IMR-90 (cell line): ENCODE measurements around the gene FNBP1. TPM values are rescaled to one million over a fixed set of nuclear protein-coding genes. Genes with fewer than 3 reads are reported as not detected.

Source experiments
- ATAC-seq: fragments of 200-7000 bp; cut with Tn5 transposase; 2 replicates; pipeline ENCODE4 v1.9.1; 2020; ENCODE audit warnings: low read depth, mild to moderate bottlenecking, moderate library complexity
- BruUV-seq: library from RNA; stranded (reverse); fragments of 400-500 nt; replicated peaks from 2 replicates; lab custom pipeline; 2021; lab: Mats Ljungman, UMichigan
- CTCF ChIA-PET: fragments of 300-600 bp; formaldehyde crosslinking; extraction: SDS; loops from one replicate; lab custom pipeline; 2021; ENCODE audit warnings: antibody characterized with exemption; lab: Yijun Ruan, JAX
- POLR2A ChIA-PET: fragments of 300-600 bp; sonication (Branson Sonifier 250); formaldehyde crosslinking; loops from one replicate; lab custom pipeline; 2022; ENCODE audit warnings: antibody characterized with exemption; ENCODE audit not compliant: unreplicated experiment; lab: Charles Lee
- DNase-seq: peaks from one replicate; pipeline ENCODE4 v3.0.0; 2013
- H2AFZ ChIP-seq: replicated peaks from 2 replicates; pipeline ENCODE3; 2013; ENCODE audit warnings: low read length, mild to moderate bottlenecking; ENCODE audit not compliant: poor library complexity
- H2AK5ac ChIP-seq: 2 replicates; pipeline ENCODE4 v1.6.1; 2013; ENCODE audit warnings: low read depth, low read length, inconsistent platforms
- H2AK9ac ChIP-seq: replicated peaks from 2 replicates; pipeline ENCODE3; 2013; ENCODE audit warnings: mild to moderate bottlenecking, low read depth, low read length, moderate library complexity; ENCODE audit not compliant: poor library complexity
- H2BK120ac ChIP-seq: 2 replicates; pipeline ENCODE4 v1.6.1; 2013; ENCODE audit warnings: low read depth, low read length, inconsistent platforms
- H2BK15ac ChIP-seq: 3 replicates; pipeline ENCODE4 v1.6.1; 2013; ENCODE audit warnings: low read depth, low read length, inconsistent platforms
- H2BK20ac ChIP-seq: 2 replicates; pipeline ENCODE4 v1.6.1; 2013; ENCODE audit warnings: low read depth, mild to moderate bottlenecking, inconsistent platforms, low read length, moderate library complexity
- H2BK5ac ChIP-seq: 2 replicates; pipeline ENCODE4 v1.6.1; 2013; ENCODE audit warnings: mild to moderate bottlenecking, low read depth, low read length, inconsistent platforms; ENCODE audit not compliant: poor library complexity, severe bottlenecking
- H3K14ac ChIP-seq: replicated peaks from 2 replicates; pipeline ENCODE4 v1.6.1; 2013; ENCODE audit warnings: low read depth, low read length, inconsistent platforms
- H3K18ac ChIP-seq: 2 replicates; pipeline ENCODE4 v1.6.1; 2013; ENCODE audit warnings: low read depth, low read length, control low read depth
- H3K23ac ChIP-seq: 2 replicates; pipeline ENCODE4 v1.6.1; 2013; ENCODE audit warnings: low read depth, low read length, inconsistent platforms
- H3K27ac ChIP-seq: 2 replicates; pipeline ENCODE4 v1.5.1; 2013; ENCODE audit warnings: mild to moderate bottlenecking, control low read depth, low read length; ENCODE audit not compliant: insufficient read depth
- H3K27me3 ChIP-seq: 2 replicates; pipeline ENCODE4 v1.6.1; 2013; ENCODE audit warnings: low read length; ENCODE audit not compliant: control insufficient read depth, insufficient read depth
- H3K36me3 ChIP-seq: 2 replicates; pipeline ENCODE4 v1.6.1; 2013; ENCODE audit warnings: low read length, mixed read lengths; ENCODE audit not compliant: control insufficient read depth, insufficient read depth
- H3K4ac ChIP-seq: 2 replicates; pipeline ENCODE4 v1.6.1; 2013; ENCODE audit warnings: low read depth, low read length, inconsistent platforms
- H3K4me1 ChIP-seq: 2 replicates; pipeline ENCODE4 v1.6.1; 2013; ENCODE audit warnings: low read length, mixed read lengths; ENCODE audit not compliant: control insufficient read depth, insufficient read depth
- H3K4me2 ChIP-seq: 2 replicates; pipeline ENCODE4 v1.6.1; 2013; ENCODE audit warnings: low read depth, mild to moderate bottlenecking, control low read depth, low read length, moderate library complexity
- H3K4me3 ChIP-seq: 2 replicates; pipeline ENCODE4 v1.5.1; 2013; ENCODE audit warnings: low read depth, mild to moderate bottlenecking, control low read depth, low read length, moderate library complexity; ENCODE audit not compliant: insufficient read depth
- H3K56ac ChIP-seq: 2 replicates; pipeline ENCODE4 v1.6.1; 2013; ENCODE audit warnings: low read length, inconsistent platforms; ENCODE audit not compliant: insufficient read depth; ENCODE audit errors: extremely low read depth
- H3K79me1 ChIP-seq, 2 experiments: 2 replicates each; pipeline ENCODE4 v1.6.1; 2013; ENCODE audit warnings: low read length in 2 of 2, inconsistent platforms in 1 of 2, low read depth in 1 of 2
- H3K9ac ChIP-seq: 2 replicates; pipeline ENCODE4 v1.6.1; 2013; ENCODE audit warnings: low read depth, low read length, control low read depth
- H3K9me1 ChIP-seq: 2 replicates; pipeline ENCODE4 v1.6.1; 2013; ENCODE audit warnings: low read length, inconsistent platforms; ENCODE audit not compliant: insufficient read depth
- H3K9me3 ChIP-seq: 2 replicates; pipeline ENCODE4 v1.6.1; 2013; ENCODE audit warnings: low read length; ENCODE audit not compliant: control insufficient read depth, insufficient read depth
- H4K20me1 ChIP-seq: 2 replicates; pipeline ENCODE4 v1.6.1; 2013; ENCODE audit warnings: low read length, inconsistent platforms; ENCODE audit not compliant: insufficient read depth
- H4K5ac ChIP-seq: 2 replicates; pipeline ENCODE4 v1.6.1; 2013; ENCODE audit warnings: mild to moderate bottlenecking, low read depth, low read length, control low read depth
- H4K8ac ChIP-seq, 2 experiments: 2 replicates each; pipeline ENCODE4 v1.6.1; 2013; ENCODE audit warnings: low read depth in 2 of 2, low read length in 2 of 2, control low read depth in 1 of 2, inconsistent platforms in 1 of 2
- H4K91ac ChIP-seq: 2 replicates; pipeline ENCODE4 v1.6.1; 2013; ENCODE audit warnings: low read depth, low read length, inconsistent platforms; ENCODE audit not compliant: insufficient read depth
- FOS ChIP-seq: fragments of 150-350 bp; IDR thresholded peaks from 2 replicates; pipeline ENCODE4 v1.6.1; 2016; ENCODE audit warnings: low read depth, low read length
- RCOR1 ChIP-seq: IDR thresholded peaks from 2 replicates; pipeline ENCODE4 v1.6.1; 2012; ENCODE audit warnings: mild to moderate bottlenecking, low read length, improper control_type of control experiment; ENCODE audit not compliant: insufficient replicate concordance
- RFX5 ChIP-seq: IDR thresholded peaks from 2 replicates; pipeline ENCODE4 v1.8.0; 2012; ENCODE audit warnings: low read depth, mild to moderate bottlenecking, low read length, moderate library complexity
- WGBS, 2 experiments: methylation state at CpG; one replicate each; pipeline versions ENCODE4 v1.1.5 to v1.1.7; 2013; ENCODE audit warnings: missing lambda C conversion rate in 2 of 2; ENCODE audit not compliant: insufficient read length in 1 of 2; ENCODE audit errors: extremely low coverage in 2 of 2; 5-methylcytosine and 5-hydroxymethylcytosine counted together
- dilution Hi-C: fragments of 300-500 bp; cut with HindIII; formaldehyde crosslinking; loops from one replicate; pipeline ENCODE4 v1.14.3; 2018; ENCODE audit warnings: low sequenced_read_pairs; ENCODE audit not compliant: unreplicated experiment
- in situ Hi-C: fragments of 300-500 bp; cut with MboI; formaldehyde crosslinking; loops from 3 replicates; pipeline ENCODE4 v1.14.3; 2019; ENCODE audit warnings: low sequenced_read_pairs, inconsistent platforms, mixed read lengths
- intact Hi-C: fragments of 100-400 bp; cut with micrococcal nuclease; formaldehyde crosslinking; loops from 2 replicates; pipeline ENCODE4 v1.10.0; 2022
- polyA plus RNA-seq, 3 experiments: library from polyadenylated mRNA; depleted of rRNA; stranded (reverse); fragments of >200 nt; gene quantifications; 2 replicates each; pipeline ENCODE4 v1.2.3, GENCODE V29; 2012; ENCODE audit warnings: low replicate concordance in 1 of 3
- total RNA-seq: library from RNA; depleted of rRNA; stranded (reverse); fragments of >200 nt; gene quantifications from 2 replicates; pipeline ENCODE4 v1.2.3, GENCODE V29; 2012

The FNBP1 gene
- total and polyA plus RNA-seq, 2 of the 4 experiments (the other 2 are of a cell fraction), result 10.3 to 15.4 TPM

GRCh38 chr9:129868872-129869486, 174.0 kb downstream of the FNBP1 start:
- H4K8ac ChIP-seq, result no peak overlapping the region
- POLR2A ChIA-PET, result no interaction called here
- no peak overlapping the region for H3K56ac ChIP-seq
- no peaks in the 10 kb centered on the region for H3K9me3 ChIP-seq
- H3K79me1 ChIP-seq, result no peaks in the 10 kb centered on the region
- H2BK120ac ChIP-seq, result no peak overlapping the region
- BruUV-seq, result no TSS peak
- H2BK15ac ChIP-seq, result no peak overlapping the region
- H3K18ac ChIP-seq, result no peak overlapping the region
- H2BK20ac ChIP-seq, result no peak overlapping the region
- H3K14ac ChIP-seq, result no peak overlapping the region
- CTCF ChIA-PET, result no interaction called here
- H3K9me1 ChIP-seq, result 0 out of 2 replicates have a peak, but pooled peaks cover 3% of the 10 kb centered on the region
- H3K23ac ChIP-seq, result no peak overlapping the region
- H4K20me1 ChIP-seq, result no peaks in the 10 kb centered on the region
- 90% methylated on average over 16 of the region's 28 CpGs; no CpG with 5 or more reads in 1 of the 2 experiments for WGBS, 2 experiments
- no peak overlapping the region for H3K4me2 ChIP-seq
- no peak overlapping the region for H2AK5ac ChIP-seq
- in situ Hi-C loops (no loop called here), dilution Hi-C loops (no loop called here), intact Hi-C loops (no loop called here)
- H3K36me3 ChIP-seq, result peaks cover 29% of the 10 kb centered on the region
- H2BK5ac ChIP-seq, result no peak overlapping the region
- TF ChIP-seq RFX5 (no peak), FOS (no peak), RCOR1 (no peak)
- no peak overlapping the region for H3K9ac ChIP-seq
- H2AK9ac ChIP-seq, result no peak overlapping the region
- H3K27me3 ChIP-seq, result no peaks in the 10 kb centered on the region
- no peak overlapping the region for H4K5ac ChIP-seq
- H3K27ac ChIP-seq, result no peak overlapping the region
- ATAC-seq (no peak), DNase-seq (no peak)
- no peak overlapping the region for H4K91ac ChIP-seq
- no peak overlapping the region for H2AFZ ChIP-seq
- no peak overlapping the region for H3K4me3 ChIP-seq
- H3K4me1 ChIP-seq, result no peaks in the 10 kb centered on the region
- H3K4ac ChIP-seq, result no peak overlapping the region
